Stimulated activated effector memory CD8-positive, alpha-beta T cell treated with anti-CD3 and anti-CD28 coated beads, Interleukin-12 subunit alpha, Interleukin-12 subunit beta, amount 100 ng/mL, for 72 hours (primary cell): Measurements from ENCODE around the gene TBC1D22A.

Experiments
- ATAC-seq: fragments of 150-1000 bp; cut with Tn5 transposase; 2 replicates; pipeline ENCODE4 v1.10.0; 2021
- DNase-seq, 2 donors: peaks; one replicate each; pipeline ENCODE4 v3.0.0; 2021 to 2022; ENCODE audit warnings: low spot score in 2 of 2
- H3K27ac Mint-ChIP-seq: one replicate; pipeline ENCODE4 v1.8.0; 2022; ENCODE audit warnings: mild to moderate bottlenecking, mixed read lengths
- H3K36me3 Mint-ChIP-seq: one replicate; pipeline ENCODE4 v1.8.0; 2022; ENCODE audit warnings: mild to moderate bottlenecking, mixed read lengths
- H3K4me1 Mint-ChIP-seq: one replicate; pipeline ENCODE4 v1.8.0; 2022; ENCODE audit warnings: mixed read lengths
- H3K4me3 Mint-ChIP-seq: one replicate; pipeline ENCODE4 v1.8.0; 2022; ENCODE audit warnings: mild to moderate bottlenecking, mixed read lengths
- H3K9me3 Mint-ChIP-seq: one replicate; pipeline ENCODE4 v1.8.0; 2022; ENCODE audit warnings: mixed read lengths

Gene TBC1D22A

DNA sequence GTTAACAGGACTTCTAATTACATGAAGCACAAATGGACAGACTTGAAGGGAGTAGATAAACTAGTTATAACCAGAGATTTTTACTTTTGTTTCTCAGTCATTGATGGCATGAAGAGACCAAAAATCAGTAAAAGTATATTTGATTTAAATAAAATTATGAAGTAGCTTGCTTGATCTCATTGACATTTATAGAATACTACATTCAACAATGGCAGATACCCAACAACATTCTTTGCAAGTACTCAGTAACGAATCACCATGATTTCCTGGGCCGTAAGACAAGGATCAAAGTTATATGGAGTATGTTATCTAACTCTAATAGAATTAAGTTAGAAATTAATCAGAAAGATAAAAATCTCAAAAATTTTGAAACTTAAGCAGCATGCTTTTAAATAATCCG is 317.6 kb downstream of the TBC1D22A start:
- Mint-ChIP-seq H3K27ac (no peak overlapping the region), H3K36me3 (peaks cover 6% of the 10 kb centered on the region), H3K9me3 (peaks cover 16% of the 10 kb centered on the region), H3K4me1 (no peaks in the 10 kb centered on the region), H3K4me3 (no peak overlapping the region)
- no peak for DNase-seq
- no peak for ATAC-seq

DNA sequence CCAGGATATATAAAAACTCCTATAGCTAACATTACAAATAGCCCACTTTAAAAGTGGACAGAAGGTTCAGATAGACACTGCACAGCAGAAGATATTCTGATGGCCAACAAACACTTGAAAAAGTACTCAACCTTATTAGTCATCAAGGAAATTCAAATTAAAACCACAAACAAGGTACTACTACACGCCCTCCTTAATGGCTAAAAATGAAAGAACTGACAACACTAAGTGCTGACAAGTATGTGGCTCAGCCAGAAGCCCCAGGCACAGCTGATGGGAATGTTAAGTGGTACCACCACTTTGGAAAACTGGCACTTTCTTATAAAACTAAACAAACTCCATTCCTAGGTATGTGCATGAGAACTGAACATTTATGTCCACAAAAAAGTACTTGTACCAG is 320.1 kb downstream of the TBC1D22A start:
- DNase-seq (no peak), ATAC-seq (peak; percentile 64)
- Mint-ChIP-seq H3K36me3 (peaks cover 6% of the 10 kb centered on the region), H3K4me3 (no peak overlapping the region), H3K9me3 (peaks cover 3% of the 10 kb centered on the region), H3K4me1 (no peaks in the 10 kb centered on the region), H3K27ac (no peak overlapping the region)

DNA sequence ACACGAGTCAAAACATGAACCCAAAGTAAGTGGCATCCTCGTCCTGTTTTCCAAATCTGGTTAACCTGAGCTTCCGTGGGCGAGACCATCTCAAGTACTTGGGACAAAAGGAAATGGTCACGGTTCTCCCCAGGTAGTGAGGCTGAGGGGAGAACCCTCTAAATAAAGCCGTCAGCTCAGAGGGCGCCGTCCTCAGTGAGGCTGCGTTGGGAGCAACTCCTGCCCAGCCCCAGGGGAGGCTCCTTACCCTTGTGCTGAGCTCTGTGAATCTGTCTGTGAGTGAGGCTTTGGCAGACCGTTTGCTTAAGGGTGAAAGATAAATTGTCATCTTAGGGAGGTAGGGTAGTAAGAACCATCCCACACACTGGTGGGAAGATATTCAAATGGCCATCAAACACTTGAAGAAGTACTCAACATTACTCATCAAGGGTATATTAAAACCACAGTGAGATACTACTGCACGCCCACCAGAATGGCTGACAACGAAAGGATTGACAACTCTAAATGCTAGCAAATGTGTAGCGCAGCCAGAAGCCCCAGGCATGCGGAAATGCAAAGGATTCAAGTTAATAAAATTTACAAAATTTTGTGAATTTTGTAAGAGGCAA is 321.0 kb downstream of the TBC1D22A start:
- H3K27ac Mint-ChIP-seq = no peak overlapping the region
- H3K9me3 Mint-ChIP-seq = peaks cover 3% of the 10 kb centered on the region
- ATAC-seq = peak; percentile 74
- H3K4me1 Mint-ChIP-seq = peaks cover 5% of the 10 kb centered on the region
- H3K36me3 Mint-ChIP-seq = no peaks in the 10 kb centered on the region
- DNase-seq = no peak
- H3K4me3 Mint-ChIP-seq = no peak overlapping the region

DNA sequence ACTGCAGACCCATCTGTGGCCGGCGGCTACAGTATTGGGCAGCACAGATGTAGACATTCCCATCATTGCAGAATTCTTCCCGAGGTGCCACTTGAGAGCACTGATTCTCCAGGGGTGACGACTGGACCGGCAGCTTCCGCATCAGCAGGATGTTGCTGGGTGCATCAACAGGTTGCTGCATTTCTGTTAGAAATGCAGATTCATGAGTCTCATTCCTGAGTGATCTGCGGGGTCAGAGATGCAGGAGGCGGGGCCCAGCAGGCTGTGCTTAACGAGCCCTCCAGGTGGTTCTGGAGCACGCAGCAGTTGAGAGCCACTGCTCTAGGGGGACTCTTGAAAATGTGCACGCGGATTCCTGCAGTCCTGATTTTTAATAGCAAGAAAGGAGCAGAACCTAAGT is 321.8 kb downstream of the TBC1D22A start:
- ATAC-seq (no peak), DNase-seq (no peak)
- Mint-ChIP-seq H3K27ac (no peak overlapping the region), H3K9me3 (peaks cover 3% of the 10 kb centered on the region), H3K4me1 (peaks cover 13% of the 10 kb centered on the region), H3K4me3 (no peak overlapping the region), H3K36me3 (no peaks in the 10 kb centered on the region)

DNA sequence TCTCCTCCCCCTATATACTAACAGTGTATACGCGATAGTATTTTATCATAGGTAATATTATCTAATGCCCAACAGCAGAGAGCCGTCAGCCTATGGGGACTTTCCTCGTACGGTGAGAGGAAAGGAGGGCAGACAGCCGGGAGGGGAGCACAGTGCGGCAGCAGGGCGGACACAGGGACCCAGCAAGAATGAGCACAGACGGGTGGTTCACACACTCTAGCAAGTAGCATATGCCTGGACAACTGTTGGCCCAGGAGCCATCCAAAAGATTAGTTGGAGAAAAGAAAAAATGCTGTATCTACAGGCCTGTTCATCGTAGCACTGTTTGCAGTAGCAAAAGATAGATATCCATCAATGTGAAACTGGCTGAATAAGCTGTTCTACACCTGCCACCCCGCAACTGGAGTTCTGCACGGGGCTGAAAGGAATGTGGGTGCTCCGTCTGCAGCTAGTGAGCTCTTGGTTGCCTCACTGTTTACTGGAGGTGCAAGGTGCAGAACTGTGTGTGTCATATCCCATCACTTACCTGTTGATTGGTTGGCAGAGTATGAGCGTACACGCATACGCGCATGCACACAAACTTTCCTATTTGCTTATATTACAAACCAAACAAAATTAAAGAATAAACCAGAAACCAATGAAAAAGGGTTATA is 324.3 kb downstream of the TBC1D22A start:
- peaks cover 9% of the 10 kb centered on the region for H3K36me3 Mint-ChIP-seq
- peaks cover 38% of the 10 kb centered on the region for H3K4me1 Mint-ChIP-seq
- no peak overlapping the region for H3K27ac Mint-ChIP-seq
- DNase-seq = no peak
- no peak overlapping the region for H3K4me3 Mint-ChIP-seq
- H3K9me3 Mint-ChIP-seq = no peaks in the 10 kb centered on the region
- ATAC-seq = no peak

DNA sequence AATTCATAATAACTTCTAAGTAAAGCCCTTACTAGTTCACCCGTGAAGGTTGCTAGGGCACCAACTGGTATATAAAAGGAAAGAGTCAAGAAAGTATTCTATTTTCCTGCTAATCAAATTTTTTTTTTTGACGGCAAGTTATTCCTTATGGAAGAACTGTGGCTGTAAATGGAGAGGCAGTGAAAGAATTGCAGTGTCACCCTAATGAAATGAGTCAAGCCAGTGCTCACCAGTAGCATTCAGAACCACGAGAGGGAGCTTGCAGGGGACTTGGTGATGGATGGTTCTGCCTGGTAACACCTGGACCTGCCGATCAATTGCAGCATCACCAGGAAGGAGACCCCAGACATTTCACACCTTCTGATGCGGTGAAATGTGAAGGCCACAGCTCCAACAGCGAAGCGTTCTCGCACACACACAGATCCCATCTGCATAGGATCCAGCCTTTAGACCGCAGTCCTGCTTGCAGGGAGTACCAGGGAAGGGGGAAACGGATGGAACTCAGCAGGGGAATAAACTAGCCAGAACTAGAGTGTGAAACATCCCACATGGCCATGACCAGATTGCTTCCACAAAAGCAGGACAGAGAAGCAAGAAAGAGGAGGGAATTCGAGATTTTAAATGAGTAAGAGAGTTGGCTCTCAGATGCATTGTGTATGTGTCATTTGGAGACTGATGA is 326.2 kb downstream of the TBC1D22A start:
- Mint-ChIP-seq H3K4me3 (peak overlapping the region; percentile 69), H3K27ac (peak overlapping the region; percentile 1)

DNA sequence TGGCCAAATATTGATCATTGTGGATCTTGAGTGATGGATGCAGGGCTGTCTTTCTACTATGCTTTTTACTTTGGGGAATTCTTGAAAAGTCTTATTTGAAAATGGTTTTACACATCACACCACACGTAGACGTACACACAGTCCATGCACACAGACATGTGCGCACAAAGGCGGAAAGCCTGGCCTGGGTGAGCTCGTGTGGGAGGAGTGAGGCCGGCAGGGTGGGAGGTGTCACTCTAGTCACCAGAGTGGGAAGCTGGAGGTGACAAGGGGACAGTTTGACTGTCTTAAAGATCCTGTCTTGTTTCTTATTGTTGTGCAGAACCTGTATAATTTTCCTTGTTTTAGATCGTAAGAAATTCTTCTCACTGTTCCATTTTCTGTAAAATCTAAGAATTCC is 326.9 kb downstream of the TBC1D22A start:
- peaks cover 60% of the 10 kb centered on the region for H3K4me1 Mint-ChIP-seq
- no peaks in the 10 kb centered on the region for H3K9me3 Mint-ChIP-seq
- no peak for DNase-seq
- peak; percentile 73 for ATAC-seq
- H3K36me3 Mint-ChIP-seq = peaks cover 9% of the 10 kb centered on the region
- H3K4me3 Mint-ChIP-seq = peak overlapping the region; percentile 69
- peak overlapping the region; percentile 1 for H3K27ac Mint-ChIP-seq

More for the DNA sequence above, 326.2 kb downstream of the TBC1D22A start:
- DNase-seq = no peak
- H3K4me1 Mint-ChIP-seq = peaks cover 52% of the 10 kb centered on the region
- no peaks in the 10 kb centered on the region for H3K9me3 Mint-ChIP-seq
- peaks cover 9% of the 10 kb centered on the region for H3K36me3 Mint-ChIP-seq
- no peak for ATAC-seq

DNA sequence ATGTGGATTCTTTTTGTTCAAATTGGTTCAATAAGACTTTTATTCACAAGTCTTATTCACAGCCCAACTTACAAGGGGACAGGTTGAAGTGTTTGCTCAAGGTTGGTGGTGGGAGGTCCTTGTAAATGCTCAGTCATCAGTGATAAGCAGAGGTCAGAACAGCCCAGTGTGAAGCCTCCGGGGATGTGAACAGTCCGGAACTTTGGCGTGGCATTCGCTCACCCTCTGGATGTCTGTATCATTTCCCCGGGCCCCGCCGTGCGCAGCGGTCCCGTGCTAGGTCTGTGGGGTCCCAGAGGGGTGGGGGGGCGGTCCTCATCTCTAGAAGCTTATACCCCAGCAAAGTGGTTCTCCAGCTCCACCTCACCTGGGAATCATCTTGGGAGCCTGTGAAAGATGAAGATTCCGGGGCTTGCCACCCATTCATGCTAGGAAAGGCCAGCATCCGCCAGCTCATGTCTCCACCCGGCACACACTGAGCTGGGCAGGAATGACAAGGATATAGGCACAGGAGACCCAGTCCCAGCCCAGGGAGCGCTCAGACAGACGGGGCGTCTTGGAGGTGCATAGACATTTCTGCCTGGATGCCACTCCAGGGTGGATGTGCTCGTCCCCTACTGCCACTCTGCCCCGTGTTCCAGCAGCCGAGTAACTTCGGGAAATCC is 327.5 kb downstream of the TBC1D22A start:
- Mint-ChIP-seq H3K4me3 (peak overlapping the region; percentile 69), H3K36me3 (peaks cover 9% of the 10 kb centered on the region), H3K27ac (no peak overlapping the region), H3K9me3 (no peaks in the 10 kb centered on the region), H3K4me1 (peaks cover 65% of the 10 kb centered on the region)
- DNase-seq = no peak
- ATAC-seq = no peak

DNA sequence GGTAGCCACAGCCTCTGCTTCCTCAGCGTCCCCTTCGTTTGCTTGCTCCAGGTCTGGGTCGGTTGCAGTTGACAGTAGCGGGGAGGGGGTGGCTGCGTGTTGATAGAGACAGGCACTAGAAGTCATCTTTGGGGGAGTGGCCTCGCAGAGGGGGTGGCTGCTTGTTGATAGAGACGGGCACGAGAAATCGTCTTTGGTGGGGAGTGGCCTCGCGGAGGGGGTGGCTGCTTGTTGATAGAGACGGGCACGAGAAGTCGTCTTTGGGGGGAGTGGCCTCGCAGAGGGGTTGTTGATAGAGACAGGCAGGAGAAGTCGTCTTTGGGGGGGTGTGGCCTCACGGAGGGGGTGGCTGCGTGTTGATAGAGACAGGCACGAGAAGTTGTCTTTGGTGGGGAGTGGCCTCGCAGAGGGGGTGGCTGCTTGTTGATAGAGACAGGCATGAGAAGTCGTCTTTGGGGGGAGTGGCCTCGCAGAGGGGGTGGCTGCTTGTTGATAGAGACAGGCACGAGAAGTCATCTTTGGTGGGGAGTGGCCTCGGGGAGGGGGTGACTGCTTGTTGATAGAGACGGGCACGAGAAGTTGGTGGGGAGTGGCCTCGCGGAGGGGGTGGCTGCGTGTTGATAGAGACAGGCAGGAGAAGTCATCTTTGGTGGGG is 328.3 kb downstream of the TBC1D22A start:
- H3K36me3 Mint-ChIP-seq = peaks cover 9% of the 10 kb centered on the region
- peak overlapping the region; percentile 69 for H3K4me3 Mint-ChIP-seq

DNA sequence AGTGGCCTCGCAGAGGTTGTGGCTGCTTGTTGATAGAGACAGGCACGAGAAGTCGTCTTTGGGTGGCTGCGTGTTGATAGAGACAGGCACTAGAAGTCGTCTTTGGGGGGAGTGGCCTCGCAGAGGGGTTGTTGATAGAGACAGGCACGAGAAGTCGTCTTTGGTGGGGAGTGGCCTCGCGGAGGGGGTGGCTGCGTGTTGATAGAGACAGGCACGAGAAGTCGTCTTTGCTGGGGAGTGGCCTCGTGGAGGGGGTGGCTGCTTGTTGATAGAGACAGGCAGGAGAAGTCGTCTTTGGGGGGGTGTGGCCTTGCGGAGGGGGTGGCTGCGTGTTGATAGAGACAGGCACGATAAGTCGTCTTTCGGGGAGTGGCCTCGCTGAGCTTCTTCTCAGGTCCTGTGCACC is 328.8 kb downstream of the TBC1D22A start:
- Mint-ChIP-seq H3K4me3 (peak overlapping the region; percentile 69), H3K9me3 (no peaks in the 10 kb centered on the region), H3K27ac (peak overlapping the region; percentile 75), H3K36me3 (peaks cover 9% of the 10 kb centered on the region), H3K4me1 (peaks cover 75% of the 10 kb centered on the region)
- no peak for ATAC-seq
- no peak for DNase-seq

More for the DNA sequence above, 328.3 kb downstream of the TBC1D22A start:
- no peaks in the 10 kb centered on the region for H3K9me3 Mint-ChIP-seq
- peaks cover 71% of the 10 kb centered on the region for H3K4me1 Mint-ChIP-seq
- ATAC-seq (no peak), DNase-seq (no peak)
- H3K27ac Mint-ChIP-seq = peak overlapping the region; percentile 75

DNA sequence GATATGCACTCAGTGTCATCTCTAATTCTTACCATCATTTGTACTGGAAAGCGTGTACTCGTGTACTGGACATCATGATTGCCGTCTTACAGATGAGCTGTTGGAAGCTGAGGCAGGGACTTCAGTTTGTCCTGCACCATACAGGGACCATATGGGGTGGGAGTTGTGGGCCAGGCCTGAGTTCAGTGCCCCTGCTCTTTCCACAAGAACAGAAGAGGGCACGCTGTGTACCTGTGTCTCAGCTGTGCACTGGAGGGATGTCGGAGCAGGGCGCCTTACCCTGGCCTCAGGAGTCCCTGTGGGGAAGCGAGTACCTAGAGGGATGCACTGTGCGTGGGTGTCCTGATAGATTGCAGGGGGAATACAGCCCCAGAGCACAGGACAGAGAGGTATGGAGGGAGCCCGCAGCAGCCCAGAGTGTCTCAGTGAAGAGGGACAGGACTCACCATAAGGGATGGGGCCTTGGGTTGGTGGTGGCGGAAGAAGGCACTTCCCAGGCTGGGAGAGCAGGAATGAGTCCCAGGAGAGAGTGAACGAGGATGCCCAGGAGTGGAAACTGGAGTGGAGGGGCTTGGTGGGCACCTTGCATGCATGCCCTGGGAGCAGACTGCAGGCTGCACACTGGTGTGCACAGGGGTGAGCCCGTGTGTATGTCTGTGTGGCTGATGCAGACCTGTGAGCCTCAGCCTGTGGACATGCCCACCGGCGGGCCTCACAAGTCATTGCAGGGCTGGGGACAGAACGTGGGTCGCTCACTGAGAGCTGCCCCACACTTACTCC is 329.7 kb downstream of the TBC1D22A start:
- Mint-ChIP-seq H3K9me3 (no peaks in the 10 kb centered on the region), H3K4me3 (no peak overlapping the region), H3K27ac (peak overlapping the region; percentile 71), H3K4me1 (peaks cover 81% of the 10 kb centered on the region), H3K36me3 (peaks cover 13% of the 10 kb centered on the region)
- ATAC-seq (no peak), DNase-seq (no peak)

DNA sequence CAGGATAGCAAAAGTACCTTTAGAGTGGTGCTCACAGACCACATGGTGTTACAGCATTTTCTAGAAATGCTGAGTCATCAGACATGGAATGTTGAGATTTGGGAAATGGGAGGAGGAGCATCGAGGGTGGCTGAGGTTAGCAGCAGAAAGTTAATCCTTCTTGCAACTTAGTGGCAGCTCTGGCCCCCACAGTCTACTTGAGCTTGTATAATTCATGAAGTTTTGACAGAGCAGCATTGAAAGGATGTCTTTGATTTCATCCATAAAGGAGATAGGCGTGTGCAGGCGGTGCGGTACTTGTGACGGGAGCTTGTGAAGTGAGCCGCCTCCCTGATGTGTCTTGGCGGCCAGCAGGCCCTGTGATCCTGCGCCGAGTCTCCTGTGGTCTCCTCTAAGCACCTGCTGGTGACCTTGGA is 330.5 kb downstream of the TBC1D22A start:
- H3K27ac Mint-ChIP-seq = no peak overlapping the region
- no peak overlapping the region for H3K4me3 Mint-ChIP-seq
- DNase-seq = no peak
- no peaks in the 10 kb centered on the region for H3K9me3 Mint-ChIP-seq
- peaks cover 21% of the 10 kb centered on the region for H3K36me3 Mint-ChIP-seq
- peaks cover 82% of the 10 kb centered on the region for H3K4me1 Mint-ChIP-seq
- no peak for ATAC-seq

DNA sequence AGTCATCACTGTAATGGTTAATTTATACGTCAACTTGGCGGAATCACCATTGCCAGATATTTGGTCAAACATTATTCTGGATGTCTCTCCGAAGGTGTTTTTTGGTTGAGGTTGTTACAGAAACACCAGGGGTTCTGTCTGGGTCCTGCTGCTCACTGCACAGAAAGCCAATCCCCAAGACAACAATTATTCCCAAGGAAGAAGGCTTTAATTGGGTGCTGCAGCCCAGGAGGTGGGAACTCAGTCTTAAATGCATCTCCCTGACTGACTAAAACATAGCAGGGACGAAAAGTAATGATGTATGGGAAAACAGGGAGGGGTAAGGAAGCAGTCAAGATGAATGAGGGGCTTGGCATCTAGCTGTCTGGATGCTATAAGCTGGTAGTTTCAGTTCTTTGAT is 331.3 kb downstream of the TBC1D22A start:
- no peak for ATAC-seq
- DNase-seq = no peak
- H3K27ac Mint-ChIP-seq = peak overlapping the region; percentile 56
- H3K36me3 Mint-ChIP-seq = peaks cover 24% of the 10 kb centered on the region
- H3K4me1 Mint-ChIP-seq = peaks cover 75% of the 10 kb centered on the region
- H3K9me3 Mint-ChIP-seq = no peaks in the 10 kb centered on the region
- no peak overlapping the region for H3K4me3 Mint-ChIP-seq

DNA sequence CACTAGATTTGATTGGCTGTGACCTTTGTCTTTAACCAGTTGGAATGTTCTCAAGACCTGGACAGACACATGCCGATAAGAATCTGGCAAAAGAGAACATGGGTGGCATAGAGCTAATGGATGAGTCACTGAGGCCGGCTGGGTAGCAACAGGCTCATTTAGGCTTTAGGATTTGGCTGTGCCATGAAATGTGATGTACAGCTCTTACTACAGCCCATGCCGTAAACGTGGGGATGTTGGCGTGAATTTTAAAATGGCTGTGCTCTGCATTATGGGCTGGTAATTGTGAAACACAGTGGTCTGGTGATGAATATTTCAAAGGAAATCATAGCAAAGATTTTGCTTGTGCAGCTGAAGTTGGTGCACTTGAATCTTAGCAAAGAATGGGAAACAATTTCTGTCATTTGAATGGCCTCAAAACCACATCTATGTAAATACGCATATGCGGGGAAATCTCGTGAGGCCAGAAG is 332.4 kb downstream of the TBC1D22A start:
- ATAC-seq (peak; percentile 83), DNase-seq (no peak)
- peaks cover 25% of the 10 kb centered on the region for H3K36me3 Mint-ChIP-seq
- peak overlapping the region; percentile 7 for H3K4me3 Mint-ChIP-seq
- peak overlapping the region; percentile 56 for H3K27ac Mint-ChIP-seq
- no peaks in the 10 kb centered on the region for H3K9me3 Mint-ChIP-seq
- peaks cover 65% of the 10 kb centered on the region for H3K4me1 Mint-ChIP-seq
